GM12878 (cell line): ENCODE data around the gene PXMP4. TPM values are rescaled to one million over a fixed set of nuclear protein-coding genes. Genes with fewer than 3 reads are reported as not detected.

Experiments used
- ATAC-seq: fragments of 200-7000 bp; cut with Tn5 transposase; 3 replicates; pipeline ENCODE4 v1.9.1; 2020; ENCODE audit warnings: mild to moderate bottlenecking, moderate library complexity
- BruUV-seq: library from RNA; stranded (reverse); fragments of 400-500 nt; replicated peaks from 2 replicates; lab custom pipeline; 2021; lab: Mats Ljungman, UMichigan
- CTCF ChIA-PET: fragments of 300-600 bp; sonication (Branson Sonifier 250); formaldehyde crosslinking; extraction: SDS; loops from one replicate; lab custom pipeline; 2021; ENCODE audit warnings: inconsistent platforms; lab: Yijun Ruan, JAX
- POLR2A ChIA-PET: fragments of 350-600 bp; formaldehyde crosslinking; extraction: SDS; loops from one replicate; lab custom pipeline; 2021; ENCODE audit warnings: inconsistent platforms; lab: Charles Lee
- RAD21 ChIA-PET: fragments of 300-600 bp; sonication (Branson Sonifier 250); formaldehyde crosslinking; loops from one replicate; lab custom pipeline; 2023; ENCODE audit warnings: antibody characterized with exemption; ENCODE audit not compliant: unreplicated experiment; lab: Charles Lee
- SMC1A ChIA-PET: fragments of 300-600 bp; sonication (Branson Sonifier 250); formaldehyde crosslinking; loops from one replicate; lab custom pipeline; 2023; ENCODE audit not compliant: unreplicated experiment, uncharacterized antibody; lab: Charles Lee
- DNase-seq: peaks from one replicate; pipeline ENCODE4 v3.0.0-alpha.2; 2011; ENCODE audit warnings: low read depth, low spot score
- FAIRE-seq: peaks from 3 replicates; lab custom pipeline; 2011; peaks lifted over from hg19 to GRCh38; lab: Jason Lieb, UNC
- H2AFZ ChIP-seq: 2 replicates; pipeline ENCODE4 v1.6.0; 2011; ENCODE audit warnings: low read depth, low read length, control low read depth; ENCODE audit not compliant: control insufficient read depth
- H3K27ac ChIP-seq: 2 replicates; pipeline ENCODE4 v1.5.1; 2011; ENCODE audit warnings: control low read depth; ENCODE audit not compliant: control insufficient read depth, insufficient read depth
- H3K27me3 ChIP-seq, 2 experiments: replicated peaks in 1 of 2; 2 replicates each; pipeline versions ENCODE4 v1.6.0 to v1.6.1; 2011; ENCODE audit warnings: low read length in 1 of 2; ENCODE audit not compliant: control insufficient read depth in 2 of 2, insufficient read depth in 2 of 2
- H3K36me3 ChIP-seq, 2 experiments: 2 replicates each; pipeline ENCODE4 v1.5.1; 2011; ENCODE audit warnings: low read length in 1 of 2; ENCODE audit not compliant: control insufficient read depth in 2 of 2, insufficient read depth in 2 of 2
- H3K4me1 ChIP-seq: 2 replicates; pipeline ENCODE4 v1.6.1; 2011; ENCODE audit warnings: mild to moderate bottlenecking, low read length, moderate library complexity, mixed read lengths; ENCODE audit not compliant: control insufficient read depth, insufficient read depth
- H3K4me2 ChIP-seq: 2 replicates; pipeline ENCODE4 v1.6.0; 2011; ENCODE audit warnings: control low read depth; ENCODE audit not compliant: control insufficient read depth, insufficient read depth
- H3K4me3 ChIP-seq: fragments of 200-600 bp; sonication (generic); 2 replicates; pipeline ENCODE4 v1.5.1; 2016
- H3K79me2 ChIP-seq: 2 replicates; pipeline ENCODE4 v1.6.0; 2011; ENCODE audit warnings: low read length; ENCODE audit not compliant: control insufficient read depth, insufficient read depth
- H3K9ac ChIP-seq: 2 replicates; pipeline ENCODE4 v1.8.0; 2011; ENCODE audit warnings: low read length, control low read depth, mixed read lengths; ENCODE audit not compliant: control insufficient read depth, insufficient read depth
- H3K9me3 ChIP-seq: replicated peaks from 3 replicates; pipeline ENCODE4 v1.5.1; 2011; ENCODE audit warnings: mild to moderate bottlenecking, low read length; ENCODE audit not compliant: control insufficient read depth, insufficient read depth
- H4K20me1 ChIP-seq: 2 replicates; pipeline ENCODE4 v1.6.0; 2011; ENCODE audit not compliant: control insufficient read depth, insufficient read depth
- EP300 ChIP-seq, 2 experiments: fragments of 150-350 bp in 1 of 2; IDR thresholded peaks; 2 replicates each; pipeline ENCODE4 v1.6.1; 2011 to 2012; ENCODE audit warnings: low read depth in 2 of 2, low read length in 2 of 2, borderline replicate concordance in 1 of 2, improper control_type of control experiment in 1 of 2, inconsistent platforms in 1 of 2; ENCODE audit not compliant: control insufficient read depth in 1 of 2
- EZH2 ChIP-seq: IDR thresholded peaks from 2 replicates; pipeline ENCODE4 v1.6.1; 2012; ENCODE audit warnings: low read depth, mild to moderate bottlenecking, control low read depth, inconsistent platforms, low read length, borderline replicate concordance; ENCODE audit not compliant: control insufficient read depth
- FOXK2 ChIP-seq: fragments of 450-650 bp; IDR thresholded peaks from 2 replicates; pipeline ENCODE4 v1.6.1; 2017; ENCODE audit warnings: mild to moderate bottlenecking, moderate library complexity
- HDAC2 ChIP-seq: fragments of 200-600 bp; sonication (generic); IDR thresholded peaks from 2 replicates; pipeline ENCODE4 v1.6.1; 2017
- IKZF1 ChIP-seq: fragments of 450-650 bp; conservative IDR thresholded peaks from 2 replicates; pipeline ENCODE4 v1.6.1; 2017; ENCODE audit warnings: antibody characterized with exemption, mild to moderate bottlenecking
- MEF2B ChIP-seq: fragments of 450-650 bp; IDR thresholded peaks from 2 replicates; pipeline ENCODE4 v1.6.1; 2018; ENCODE audit warnings: mild to moderate bottlenecking, moderate library complexity; ENCODE audit not compliant: partially characterized antibody, poor library complexity, severe bottlenecking
- MYC ChIP-seq: IDR thresholded peaks from 2 replicates; pipeline ENCODE4 v1.6.1; 2011; ENCODE audit warnings: mild to moderate bottlenecking, low read length, moderate library complexity, inconsistent platforms; ENCODE audit not compliant: insufficient read depth, insufficient replicate concordance, insufficient read length, severe bottlenecking
- NFIC ChIP-seq: IDR thresholded peaks from 2 replicates; pipeline ENCODE4 v1.6.1; 2012; ENCODE audit warnings: low read depth, mild to moderate bottlenecking, inconsistent platforms, low read length, moderate library complexity
- NFXL1 ChIP-seq: fragments of 450-650 bp; IDR thresholded peaks from 2 replicates; pipeline ENCODE4 v1.6.1; 2017; ENCODE audit warnings: antibody characterized with exemption, mild to moderate bottlenecking, borderline replicate concordance
- NR2C2 ChIP-seq: IDR thresholded peaks from 2 replicates; pipeline ENCODE4 v1.6.1; 2011; ENCODE audit warnings: borderline replicate concordance, low read depth; ENCODE audit not compliant: control insufficient read depth, insufficient read length
- NR2F1 ChIP-seq: fragments of 450-650 bp; conservative IDR thresholded peaks from 2 replicates; pipeline ENCODE4 v1.6.1; 2017; ENCODE audit warnings: mild to moderate bottlenecking
- PAX8 ChIP-seq: fragments of 450-650 bp; IDR thresholded peaks from 2 replicates; pipeline ENCODE4 v1.6.1; 2017; ENCODE audit warnings: mild to moderate bottlenecking, moderate library complexity
- RAD21 ChIP-seq: IDR thresholded peaks from 2 replicates; pipeline ENCODE4 v1.6.1; 2011; ENCODE audit warnings: mild to moderate bottlenecking, low read depth, low read length, moderate library complexity; ENCODE audit not compliant: insufficient read depth
- RUNX3 ChIP-seq: IDR thresholded peaks from 2 replicates; pipeline ENCODE4 v1.6.1; 2012; ENCODE audit warnings: low read length, inconsistent platforms
- SIX5 ChIP-seq: IDR thresholded peaks from 2 replicates; pipeline ENCODE4 v1.6.1; 2011; ENCODE audit warnings: mild to moderate bottlenecking, low read depth, low read length, moderate library complexity; ENCODE audit not compliant: severe bottlenecking
- SPI1 ChIP-seq: IDR thresholded peaks from 2 replicates; pipeline ENCODE4 v1.6.1; 2011; ENCODE audit warnings: low read depth, mild to moderate bottlenecking, low read length, moderate library complexity, borderline replicate concordance; ENCODE audit not compliant: insufficient read depth
- TCF7 ChIP-seq: IDR thresholded peaks from 2 replicates; pipeline ENCODE4 v1.6.1; 2014; ENCODE audit warnings: antibody characterized with exemption, borderline replicate concordance
- ZSCAN29 ChIP-seq: fragments of 450-650 bp; IDR thresholded peaks from 2 replicates; pipeline ENCODE4 v1.6.1; 2017; ENCODE audit warnings: mild to moderate bottlenecking, moderate library complexity
- ZZZ3 ChIP-seq: IDR thresholded peaks from 2 replicates; pipeline ENCODE4 v1.6.1; 2011; ENCODE audit warnings: low read depth; ENCODE audit not compliant: control insufficient read depth, insufficient read length
- WGBS: methylation state at CpG from one replicate; pipeline ENCODE4 v1.1.6; 2016; ENCODE audit warnings: low lambda C conversion rate; ENCODE audit not compliant: insufficient replicate concordance, insufficient coverage; ENCODE audit errors: missing lambda C conversion rate; 5-methylcytosine and 5-hydroxymethylcytosine counted together
- in situ Hi-C: fragments of 300-500 bp; cut with MboI; formaldehyde crosslinking; loops from 9 replicates; pipeline ENCODE4 v1.14.3; 2018; ENCODE audit warnings: mixed read lengths
- intact Hi-C: fragments of 100-400 bp; cut with micrococcal nuclease; formaldehyde crosslinking; loops from one replicate; pipeline ENCODE4 v1.14.2; 2022; ENCODE audit not compliant: unreplicated experiment
- polyA plus RNA-seq, 11 experiments: library from polyadenylated mRNA; depleted of rRNA in 4 of 11; unstranded in 6 of 11; stranded (reverse) in 5 of 11; fragments of >200 nt; fragmentation: Nextera tagmentation in 4 of 11; fragmentation: Illumina TruSeq in 1 of 11; extraction: Ambion mirVana in 4 of 11; extraction: Trizol in 1 of 11; gene quantifications; 1 replicate in 1 of 11; 2 replicates in 10 of 11; pipeline versions ENCODE4 v1.2.1 to v1.2.3, GENCODE V29; 2011 to 2016; ENCODE audit warnings: inconsistent platforms in 2 of 11, missing spikeins in 2 of 11, low read depth in 1 of 11
- total RNA-seq, 4 experiments: library from RNA; depleted of rRNA in 3 of 4; stranded (reverse); fragments of >200 nt in 3 of 4; fragmentation: Illumina TruSeq in 1 of 4; extraction: Trizol in 1 of 4; gene quantifications; 2 replicates each; pipeline versions ENCODE4 v1.2.1 to v1.2.3, GENCODE V29; 2013 to 2021
- TF ChIP-seq, protein P1 (sequence below): fragments of 450-650 bp; IDR thresholded peaks from 2 replicates; pipeline ENCODE4 v1.6.1; 2018; ENCODE audit warnings: borderline replicate concordance, mild to moderate bottlenecking; ENCODE audit not compliant: partially characterized antibody

Gene PXMP4
- total and polyA plus RNA-seq, 10 of the 15 experiments (the other 5 are each of a cell fraction or from before 2014, with no cell fraction given) = 3.6 to 19.2 (median 8.6) TPM

DNA sequence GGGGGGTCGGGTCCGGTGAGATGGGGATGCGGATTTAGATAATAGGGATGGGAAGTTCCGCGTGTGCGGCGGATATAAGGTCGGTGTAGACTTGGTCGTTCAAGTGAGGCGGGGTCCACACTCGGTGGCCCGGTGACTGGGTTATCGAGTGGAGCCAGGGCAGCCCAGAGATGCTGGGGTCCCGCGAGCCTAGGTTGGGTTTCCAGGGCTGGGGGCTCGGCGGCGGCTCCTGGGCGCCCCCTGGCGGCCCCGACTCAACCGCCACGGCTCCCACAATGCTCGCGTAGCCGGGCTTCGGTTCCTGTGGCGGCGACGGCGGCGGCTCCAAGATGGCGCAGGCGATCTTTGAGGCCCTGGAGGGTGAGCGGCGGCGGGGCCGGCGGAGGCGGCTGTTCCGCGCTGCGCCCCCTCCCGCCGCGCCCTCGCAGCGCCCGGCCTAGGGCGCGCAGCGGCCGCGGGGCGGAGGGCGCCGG is 11.6 kb upstream of the PXMP4 start, which contains the start of gene ZNF341:
Gene ZNF341, plus strand, starts transcription at position 304 of the 473 bp plus-strand sequence. Its CDS starts 26 bp downstream, at position 330.
- BruUV-seq = no TSS peak
- H4K20me1 ChIP-seq = no peaks in the 10 kb centered on the region
- peak within 1 kb of the TSS; percentile 90 for H2AFZ ChIP-seq
- peaks cover 7% of the 10 kb centered on the region for H3K4me1 ChIP-seq
- DNase-seq (peak; percentile 16), ATAC-seq (peak; percentile 83), FAIRE-seq (no peak)
- H3K79me2 ChIP-seq = peaks cover 1% of the 10 kb centered on the region
- CTCF ChIA-PET = interaction anchor here (1.0 to 1.9 kb wide), 6 partner anchors 12 to 64 kb away, joined by 3 to 10 read pairs (median 4); partner anchors contain the start of gene ACTL10
- POLR2A ChIA-PET = interaction anchor here (0.6 to 2.2 kb wide), 9 partner anchors 11 to 130 kb away, joined by 3 to 9 read pairs (median 5); partner anchors contain the start of gene CHMP4B
- peak within 1 kb of the TSS; percentile 83 for H3K4me2 ChIP-seq
- H3K9ac ChIP-seq = peak within 1 kb of the TSS; percentile 60
- SMC1A ChIA-PET = interaction anchor here (1.4 to 3.6 kb wide), 3 partner anchors 41 to 80 kb away, joined by 4 to 20 read pairs (median 6); no protein-coding TSS in a partner anchor
- intact Hi-C loops = loop anchor here (1.0 to 5.0 kb wide), 5 partner anchors 45 to 274 kb away; partner anchors contain the start of genes ACTL10, CHMP4B, E2F1 and RALY
- in situ Hi-C loops = no loop called here
- H3K27me3 ChIP-seq = no peaks in the 10 kb centered on the region
- H3K4me3 ChIP-seq = peak within 1 kb of the TSS; percentile 82
- H3K27ac ChIP-seq = peak within 1 kb of the TSS; percentile 77
- RAD21 ChIA-PET = interaction anchor here (0.6 to 2.8 kb wide), 13 partner anchors 9 to 152 kb away, joined by 3 to 24 read pairs (median 4); partner anchors contain the start of genes CHMP4B and PXMP4
- H3K9me3 ChIP-seq = peaks cover 1% of the 10 kb centered on the region
- WGBS = under 1% methylated on average over 44 of the region's 57 CpGs
- no peaks in the 10 kb centered on the region for H3K36me3 ChIP-seq
- no peak for TF ChIP-seq HDAC2
- peak; percentile 35 for TF ChIP-seq MEF2B
- no peak for TF ChIP-seq NFXL1
- TF ChIP-seq, protein P1, sequence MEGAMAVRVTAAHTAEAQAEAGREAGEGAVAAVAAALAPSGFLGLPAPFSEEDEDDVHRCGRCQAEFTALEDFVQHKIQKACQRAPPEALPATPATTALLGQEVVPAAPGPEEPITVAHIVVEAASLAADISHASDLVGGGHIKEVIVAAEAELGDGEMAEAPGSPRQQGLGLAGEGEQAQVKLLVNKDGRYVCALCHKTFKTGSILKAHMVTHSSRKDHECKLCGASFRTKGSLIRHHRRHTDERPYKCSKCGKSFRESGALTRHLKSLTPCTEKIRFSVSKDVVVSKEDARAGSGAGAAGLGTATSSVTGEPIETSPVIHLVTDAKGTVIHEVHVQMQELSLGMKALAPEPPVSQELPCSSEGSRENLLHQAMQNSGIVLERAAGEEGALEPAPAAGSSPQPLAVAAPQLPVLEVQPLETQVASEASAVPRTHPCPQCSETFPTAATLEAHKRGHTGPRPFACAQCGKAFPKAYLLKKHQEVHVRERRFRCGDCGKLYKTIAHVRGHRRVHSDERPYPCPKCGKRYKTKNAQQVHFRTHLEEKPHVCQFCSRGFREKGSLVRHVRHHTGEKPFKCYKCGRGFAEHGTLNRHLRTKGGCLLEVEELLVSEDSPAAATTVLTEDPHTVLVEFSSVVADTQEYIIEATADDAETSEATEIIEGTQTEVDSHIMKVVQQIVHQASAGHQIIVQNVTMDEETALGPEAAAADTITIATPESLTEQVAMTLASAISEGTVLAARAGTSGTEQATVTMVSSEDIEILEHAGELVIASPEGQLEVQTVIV = no peak
- no peak for TF ChIP-seq SIX5
- TF ChIP-seq NR2C2 = no peak
- peak; percentile 78 for TF ChIP-seq NR2F1
- no peak for TF ChIP-seq TCF7
- no peak for TF ChIP-seq FOXK2
- peak; percentile 61 for TF ChIP-seq RUNX3
- TF ChIP-seq ZSCAN29 = peak; percentile 80; the same call in 1 of the 2 replicates
- no peak for TF ChIP-seq EZH2
- TF ChIP-seq SPI1 = no peak
- TF ChIP-seq MYC = no peak
- TF ChIP-seq ZZZ3 = no peak
- no peak for TF ChIP-seq NFIC
- TF ChIP-seq RAD21 = peak; percentile 56
- no peak for TF ChIP-seq PAX8
- no peak for TF ChIP-seq EP300 (IDR thresholded peaks at IDR 0.05; ENCODE audit: borderline replicate concordance in 1 of 2, control insufficient read depth in 1 of 2, low read depth in 2 of 2, low read length in 2 of 2)
- TF ChIP-seq IKZF1 = peak; percentile 91
